Keratinocyte (primary cell): ENCODE data around the gene SLC10A4. TPM values are rescaled to one million over a fixed set of nuclear protein-coding genes. Genes with fewer than 3 reads are reported as not detected.

Experiments used
- DNase-seq: peaks from one replicate; pipeline ENCODE4 v3.0.0-alpha.2; 2011; ENCODE audit warnings: low read depth, missing footprints, low spot score
- FAIRE-seq: peaks from 2 replicates; lab custom pipeline; 2011; peaks lifted over from hg19 to GRCh38; lab: Jason Lieb, UNC
- H2AFZ ChIP-seq: 2 replicates; pipeline ENCODE4 v1.6.0; 2012; ENCODE audit warnings: low read length, control low read depth, inconsistent platforms; ENCODE audit not compliant: control insufficient read depth
- H3K27ac ChIP-seq: 2 replicates; pipeline ENCODE4 v1.5.1; 2011; ENCODE audit warnings: low read length; ENCODE audit not compliant: control insufficient read depth, insufficient read depth
- H3K27me3 ChIP-seq: 3 replicates; pipeline ENCODE4 v1.6.0; 2011; ENCODE audit warnings: low read length; ENCODE audit not compliant: control insufficient read depth, insufficient read depth; ENCODE audit errors: extremely low read depth
- H3K36me3 ChIP-seq, 2 experiments: 2 replicates in 1 of 2; 3 replicates in 1 of 2; pipeline ENCODE4 v1.5.1; 2011; ENCODE audit warnings: low read length in 2 of 2, mild to moderate bottlenecking in 1 of 2; ENCODE audit not compliant: control insufficient read depth in 2 of 2, insufficient read depth in 2 of 2; ENCODE audit errors: extremely low read depth in 1 of 2
- H3K4me1 ChIP-seq: 3 replicates; pipeline ENCODE4 v1.5.1; 2011; ENCODE audit warnings: low read length; ENCODE audit not compliant: control insufficient read depth, insufficient read depth; ENCODE audit errors: extremely low read depth
- H3K4me2 ChIP-seq: 3 replicates; pipeline ENCODE4 v1.6.0; 2011; ENCODE audit warnings: low read depth, low read length; ENCODE audit not compliant: control insufficient read depth, insufficient read depth; ENCODE audit errors: extremely low read depth
- H3K4me3 ChIP-seq, 3 experiments: fragments of 200-600 bp in 1 of 3; sonication (generic) in 1 of 3; 2 replicates in 2 of 3; 3 replicates in 1 of 3; pipeline ENCODE4 v1.5.1; 2011 to 2016; ENCODE audit warnings: low read length in 3 of 3, mild to moderate bottlenecking in 3 of 3, control low read depth in 2 of 3, inconsistent platforms in 1 of 3, low read depth in 1 of 3, mixed read lengths in 1 of 3, mixed run types in 1 of 3, moderate library complexity in 1 of 3; ENCODE audit not compliant: control insufficient read depth in 2 of 3, insufficient read depth in 2 of 3; ENCODE audit errors: extremely low read depth in 1 of 3
- H3K79me2 ChIP-seq: 2 replicates; pipeline ENCODE4 v1.6.0; 2012; ENCODE audit warnings: low read length; ENCODE audit not compliant: control insufficient read depth, insufficient read depth
- H3K9ac ChIP-seq: 3 replicates; pipeline ENCODE4 v1.6.0; 2011; ENCODE audit warnings: low read length; ENCODE audit not compliant: control insufficient read depth, insufficient read depth; ENCODE audit errors: extremely low read depth
- H3K9me1 ChIP-seq: 3 replicates; pipeline ENCODE4 v1.6.0; 2011; ENCODE audit warnings: low read length; ENCODE audit not compliant: control insufficient read depth, insufficient read depth; ENCODE audit errors: extremely low read depth
- H3K9me3 ChIP-seq: 2 replicates; pipeline ENCODE4 v1.5.1; 2012; ENCODE audit warnings: low read depth, low read length; ENCODE audit not compliant: control insufficient read depth
- H4K20me1 ChIP-seq: 3 replicates; pipeline ENCODE4 v1.6.0; 2011; ENCODE audit warnings: low read length; ENCODE audit not compliant: control insufficient read depth, insufficient read depth; ENCODE audit errors: extremely low read depth
- EZH2 ChIP-seq: IDR thresholded peaks from one replicate; pipeline ENCODE4 v1.6.1; 2012; ENCODE audit warnings: inconsistent platforms, mild to moderate bottlenecking, low read length, moderate library complexity
- dilution Hi-C: fragments of 300-500 bp; cut with MboI; formaldehyde crosslinking; loops from one replicate; pipeline ENCODE4 v1.7.0; 2020; ENCODE audit warnings: low sequenced_read_pairs; ENCODE audit not compliant: extremely low pct_ligation_motif_present
- polyA plus RNA-seq, 5 experiments: library from polyadenylated mRNA; depleted of rRNA in 3 of 5; stranded (reverse) in 3 of 5; stranded (forward) in 1 of 5; unstranded in 1 of 5; fragments of >200 nt; gene quantifications; 1 replicate in 1 of 5; 2 replicates in 3 of 5; 3 replicates in 1 of 5; pipeline versions ENCODE4 v1.2.1 to v1.2.3, GENCODE V29; 2011 to 2012; ENCODE audit warnings: missing spikeins in 2 of 5, low read depth in 1 of 5, low replicate concordance in 1 of 5
- TF ChIP-seq, protein P1 (sequence below), 3 experiments: IDR thresholded peaks in 1 of 3; conservative IDR thresholded peaks in 1 of 3; optimal IDR thresholded peaks in 1 of 3; 2 replicates in 2 of 3; 3 replicates in 1 of 3; pipeline versions ENCODE3 to v1.5.1; 2011; ENCODE audit warnings: low read length in 3 of 3, mild to moderate bottlenecking in 3 of 3, moderate library complexity in 2 of 3, control low read depth in 1 of 3, inconsistent platforms in 1 of 3; ENCODE audit not compliant: insufficient read depth in 2 of 3; ENCODE audit errors: extremely low read depth in 1 of 3

SLC10A4 gene
- polyA plus RNA-seq, 1 donor (not counting 4 experiments of a cell fraction or from before 2014, with no cell fraction given) = 0.07 TPM

DNA sequence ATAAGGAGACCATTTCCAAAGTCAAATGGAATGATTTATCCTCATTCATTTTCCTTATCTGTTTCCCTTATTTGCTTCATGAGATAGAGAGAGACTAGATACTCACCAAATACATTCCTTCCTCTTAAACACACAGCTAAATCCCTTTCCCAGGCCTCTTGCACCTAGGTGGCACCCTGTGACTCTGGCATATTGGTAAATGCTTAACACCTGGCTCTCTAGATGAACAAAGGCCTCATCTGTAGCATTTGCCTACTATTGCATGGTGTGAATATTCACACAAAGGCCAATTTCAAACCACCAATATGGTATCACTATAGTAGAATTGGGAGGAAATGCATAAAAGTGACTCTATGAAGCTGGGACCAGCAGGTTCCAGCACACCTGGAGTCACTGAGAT, 22.1 kb upstream of the SLC10A4 start:
- Histone ChIP-seq H3K9me3 (no peaks in the 10 kb centered on the region), H3K79me2 (no peaks in the 10 kb centered on the region), H3K4me2 (no peak overlapping the region), H3K9ac (no peak overlapping the region), H3K4me3 (no peak overlapping the region), H3K27ac (no peak overlapping the region), H3K9me1 (no peaks in the 10 kb centered on the region), H2AFZ (no peak overlapping the region), H4K20me1 (no peaks in the 10 kb centered on the region), H3K36me3 (no peaks in the 10 kb centered on the region), H3K4me1 (no peaks in the 10 kb centered on the region), H3K27me3 (no peaks in the 10 kb centered on the region)
- no peak for FAIRE-seq
- dilution Hi-C loops = no loop called here
- DNase-seq = no peak
- TF ChIP-seq, protein P1, sequence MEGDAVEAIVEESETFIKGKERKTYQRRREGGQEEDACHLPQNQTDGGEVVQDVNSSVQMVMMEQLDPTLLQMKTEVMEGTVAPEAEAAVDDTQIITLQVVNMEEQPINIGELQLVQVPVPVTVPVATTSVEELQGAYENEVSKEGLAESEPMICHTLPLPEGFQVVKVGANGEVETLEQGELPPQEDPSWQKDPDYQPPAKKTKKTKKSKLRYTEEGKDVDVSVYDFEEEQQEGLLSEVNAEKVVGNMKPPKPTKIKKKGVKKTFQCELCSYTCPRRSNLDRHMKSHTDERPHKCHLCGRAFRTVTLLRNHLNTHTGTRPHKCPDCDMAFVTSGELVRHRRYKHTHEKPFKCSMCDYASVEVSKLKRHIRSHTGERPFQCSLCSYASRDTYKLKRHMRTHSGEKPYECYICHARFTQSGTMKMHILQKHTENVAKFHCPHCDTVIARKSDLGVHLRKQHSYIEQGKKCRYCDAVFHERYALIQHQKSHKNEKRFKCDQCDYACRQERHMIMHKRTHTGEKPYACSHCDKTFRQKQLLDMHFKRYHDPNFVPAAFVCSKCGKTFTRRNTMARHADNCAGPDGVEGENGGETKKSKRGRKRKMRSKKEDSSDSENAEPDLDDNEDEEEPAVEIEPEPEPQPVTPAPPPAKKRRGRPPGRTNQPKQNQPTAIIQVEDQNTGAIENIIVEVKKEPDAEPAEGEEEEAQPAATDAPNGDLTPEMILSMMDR (optimal IDR thresholded peaks at IDR 0.05 in 1 of 3, IDR thresholded peaks at IDR 0.05 in 1 of 3, conservative IDR thresholded peaks at IDR 0.05 in 1 of 3; ENCODE audit: extremely low read depth in 1 of 3, insufficient read depth in 2 of 3, low read length in 3 of 3) = no peak
- TF ChIP-seq EZH2 = no peak

DNA sequence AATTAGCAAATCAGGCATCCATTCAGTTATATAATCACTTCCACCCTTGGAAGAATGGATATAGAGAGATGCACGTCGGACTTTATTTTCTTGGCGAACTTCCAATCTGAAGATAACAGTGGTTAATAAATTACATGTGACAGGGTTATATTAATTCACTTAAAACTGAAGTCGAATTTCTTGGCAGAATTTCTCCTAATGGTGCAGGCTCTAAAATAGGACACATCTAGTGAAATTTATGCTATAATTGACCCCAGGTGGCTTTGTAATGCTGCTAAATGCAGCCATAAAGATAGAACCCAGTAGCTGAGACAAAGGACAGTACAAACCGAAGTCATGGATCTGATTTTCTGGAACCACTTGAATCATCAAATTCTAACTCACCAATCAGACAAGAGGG, 20.8 kb upstream of the SLC10A4 start:
- H4K20me1 ChIP-seq = no peaks in the 10 kb centered on the region
- H3K9me1 ChIP-seq = no peaks in the 10 kb centered on the region
- no peaks in the 10 kb centered on the region for H3K36me3 ChIP-seq
- FAIRE-seq = no peak
- H3K4me2 ChIP-seq = no peak overlapping the region
- DNase-seq = no peak
- H3K4me1 ChIP-seq = no peaks in the 10 kb centered on the region
- H3K9me3 ChIP-seq = no peaks in the 10 kb centered on the region
- no peak overlapping the region for H3K4me3 ChIP-seq
- H3K27ac ChIP-seq = no peak overlapping the region
- H2AFZ ChIP-seq = no peak overlapping the region
- H3K9ac ChIP-seq = no peak overlapping the region
- H3K27me3 ChIP-seq = no peaks in the 10 kb centered on the region
- TF ChIP-seq, protein P1 (optimal IDR thresholded peaks at IDR 0.05 in 1 of 3, IDR thresholded peaks at IDR 0.05 in 1 of 3, conservative IDR thresholded peaks at IDR 0.05 in 1 of 3; ENCODE audit: extremely low read depth in 1 of 3, insufficient read depth in 2 of 3, low read length in 3 of 3) = no peak
- TF ChIP-seq EZH2 = no peak
- no peaks in the 10 kb centered on the region for H3K79me2 ChIP-seq
- dilution Hi-C loops = no loop called here
